Adrenal gland (tissue), 12 donors: ENCODE results near the gene EFNA2. TPM values are rescaled to one million over a fixed set of nuclear protein-coding genes. Genes with fewer than 3 reads are reported as not detected.

Experiments used
- DNase-seq, 7 donors: peaks; one replicate each; pipeline ENCODE4 v3.0.0-alpha.2; 2019 to 2020
- H3K27ac ChIP-seq, 5 donors: fragments of 200-600 bp; sonication (generic) in 4 of 5; 1 replicate in 3 of 5; 2 replicates in 2 of 5; pipeline versions ENCODE4 v1.5.1 to v1.8.0; 2016 to 2020; ENCODE audit warnings: mild to moderate bottlenecking in 1 of 5
- H3K27me3 ChIP-seq: fragments of 200-600 bp; 2 replicates; pipeline ENCODE4 v1.8.0; 2021
- H3K36me3 ChIP-seq, 2 donors: fragments of 200-600 bp; replicated peaks in 1 of 2; 1 replicate in 1 of 2; 2 replicates in 1 of 2; pipeline versions ENCODE4 v1.5.1 to v1.8.0; 2018 to 2022
- H3K4me1 ChIP-seq, 2 donors: fragments of 200-600 bp; replicated peaks in 1 of 2; 1 replicate in 1 of 2; 2 replicates in 1 of 2; pipeline versions ENCODE4 v1.5.1 to v1.8.0; 2018 to 2021
- H3K4me3 ChIP-seq, 4 donors: fragments of 200-600 bp; sonication (generic) in 3 of 4; one replicate each; pipeline ENCODE4 v1.5.1; 2016 to 2018
- H3K9me3 ChIP-seq, 3 donors: fragments of 200-600 bp; sonication (generic) in 1 of 3; replicated peaks in 1 of 3; 1 replicate in 2 of 3; 2 replicates in 1 of 3; pipeline versions ENCODE4 v1.5.1 to v1.8.0; 2016 to 2021
- POLR2A ChIP-seq, 2 donors: fragments of 450-650 bp; IDR thresholded peaks; one replicate each; pipeline ENCODE4 v1.6.1; 2017; ENCODE audit warnings: antibody characterized with exemption in 2 of 2, mild to moderate bottlenecking in 2 of 2, moderate library complexity in 1 of 2
- WGBS, 4 donors: extraction: QIAGEN DNeasy Blood & Tissue Kit in 2 of 4; methylation state at CpG; one replicate each; pipeline versions ENCODE4 v1.1.5 to v1.1.7; 2013 to 2017; 5-methylcytosine and 5-hydroxymethylcytosine counted together
- intact Hi-C, 2 donors: fragments of 100-400 bp; cut with DNase I; formaldehyde crosslinking; loops; one replicate each; pipeline versions ENCODE4 v1.14.1 to v1.15.0; 2022 to 2023
- polyA plus RNA-seq, 3 donors: library from polyadenylated mRNA; stranded (reverse); fragments of 200-250 nt in 2 of 3; fragments of 350-450 nt in 1 of 3; fragmentation: Illumina TruSeq in 1 of 3; extraction: RNeasy Lipid Tissue Mini Kit (QIAGEN cat#74804) in 1 of 3; gene quantifications; one replicate each; pipeline ENCODE4 v1.2.3, GENCODE V29; 2013 to 2014
- total RNA-seq, 9 donors: library from RNA; depleted of rRNA in 4 of 9; stranded (reverse); fragments of >200 nt in 4 of 9; fragments of 120-200 nt in 1 of 9; fragmentation: NEBNext Ultra II Directional in 1 of 9; extraction: Animal tissue kit (Norgen Biotek cat#: 25700) in 1 of 9; gene quantifications; one replicate each; pipeline versions ENCODE4 v1.1.0 to v1.2.4, GENCODE V29; 2013 to 2023
- TF ChIP-seq, protein P1 (sequence below), 6 experiments: fragments of 450-650 bp in 4 of 6; fragments of 200-600 bp in 2 of 6; sonication (generic) in 1 of 6; IDR thresholded peaks; 1 replicate in 5 of 6; 2 replicates in 1 of 6; pipeline versions ENCODE4 v1.5.1 to v1.8.0; 2016 to 2021; ENCODE audit warnings: antibody characterized with exemption in 6 of 6, mild to moderate bottlenecking in 2 of 6, moderate library complexity in 1 of 6
- donor health status: healthy with polysubstance abuse.
- donor health status: Bipolar disorder and iron deficiency.
- donor health status: DM: yes; HTN: yes; CAD: no.
- donor health status: DM: no; HTN: no; CAD: no.
- donor health status: DM: no; HTN: no; CAD: no.
- donor health status: DM: yes; HTN: yes; CAD: no.

EFNA2 gene
- total and polyA plus RNA-seq, 12 donors = 0.11 TPM; not detected in 11

- TF ChIP-seq, protein P1, sequence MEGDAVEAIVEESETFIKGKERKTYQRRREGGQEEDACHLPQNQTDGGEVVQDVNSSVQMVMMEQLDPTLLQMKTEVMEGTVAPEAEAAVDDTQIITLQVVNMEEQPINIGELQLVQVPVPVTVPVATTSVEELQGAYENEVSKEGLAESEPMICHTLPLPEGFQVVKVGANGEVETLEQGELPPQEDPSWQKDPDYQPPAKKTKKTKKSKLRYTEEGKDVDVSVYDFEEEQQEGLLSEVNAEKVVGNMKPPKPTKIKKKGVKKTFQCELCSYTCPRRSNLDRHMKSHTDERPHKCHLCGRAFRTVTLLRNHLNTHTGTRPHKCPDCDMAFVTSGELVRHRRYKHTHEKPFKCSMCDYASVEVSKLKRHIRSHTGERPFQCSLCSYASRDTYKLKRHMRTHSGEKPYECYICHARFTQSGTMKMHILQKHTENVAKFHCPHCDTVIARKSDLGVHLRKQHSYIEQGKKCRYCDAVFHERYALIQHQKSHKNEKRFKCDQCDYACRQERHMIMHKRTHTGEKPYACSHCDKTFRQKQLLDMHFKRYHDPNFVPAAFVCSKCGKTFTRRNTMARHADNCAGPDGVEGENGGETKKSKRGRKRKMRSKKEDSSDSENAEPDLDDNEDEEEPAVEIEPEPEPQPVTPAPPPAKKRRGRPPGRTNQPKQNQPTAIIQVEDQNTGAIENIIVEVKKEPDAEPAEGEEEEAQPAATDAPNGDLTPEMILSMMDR (IDR thresholded peaks at IDR 0.05) = no peak
- TF ChIP-seq POLR2A (IDR thresholded peaks at IDR 0.05) = peak in 1 of 2 donors; percentile 45
- peak in 3 of 7 donors; percentile 45 to 67 (median 50) for DNase-seq
Observed at GRCh38 chr19:1237754-1238368, 47.8 kb upstream of the EFNA2 start, which contains the start of gene CBARP. Gene CBARP, minus strand, starts transcription at chr19:1238005. Its CDS starts 1,905 bp downstream, at chr19:1236100.

DNA sequence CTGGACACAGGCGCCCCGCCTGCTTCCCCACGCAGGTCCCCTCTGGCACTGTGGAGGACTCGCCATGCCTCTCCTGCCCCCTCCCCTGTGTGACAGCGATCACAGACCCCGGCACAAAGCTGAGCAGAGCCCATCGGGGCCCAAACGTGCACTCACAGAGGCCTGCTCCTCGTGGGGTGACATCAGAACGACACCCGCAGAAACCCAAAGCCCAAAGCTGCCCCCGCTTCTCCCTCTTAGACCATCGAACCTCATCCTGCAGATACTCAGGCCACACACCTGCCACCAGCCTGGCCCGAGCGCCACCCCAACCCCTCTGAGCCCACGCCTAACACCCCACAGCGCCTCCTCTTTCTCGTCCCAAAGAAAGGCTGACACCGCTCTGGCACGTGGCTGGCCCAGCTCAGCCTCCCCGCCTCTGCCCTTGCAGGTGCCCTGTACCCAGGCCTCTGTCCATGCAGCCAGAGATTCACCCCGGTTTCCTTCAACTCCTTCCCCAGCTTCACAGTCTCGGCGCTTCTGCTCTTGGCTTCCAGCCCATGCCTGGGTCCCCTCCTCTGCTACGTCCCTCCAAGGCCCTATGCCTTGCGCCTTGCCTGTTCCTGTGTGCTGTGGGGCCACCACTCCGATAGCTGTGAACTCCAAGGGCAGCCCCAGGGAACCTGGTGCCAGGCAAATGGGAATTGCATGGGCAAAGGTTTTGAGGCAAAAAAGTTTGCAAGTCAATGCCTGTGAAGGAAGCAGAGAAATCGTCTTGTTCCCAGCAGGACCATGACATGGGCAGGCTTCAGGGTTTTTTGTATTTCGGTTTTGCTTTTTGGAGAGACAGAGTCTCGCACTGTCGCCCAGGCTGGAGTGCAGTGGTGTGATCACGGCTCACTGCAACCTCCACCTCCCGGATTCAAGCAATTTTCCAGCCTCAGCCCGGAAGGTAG, 47.0 kb upstream of the EFNA2 start:
- H3K4me1 ChIP-seq = peaks cover 36 to 43% of the 10 kb centered on the region in 2 donors
- peak overlapping the region in 4 of 5 donors; percentile 36 to 99 (median 50) for H3K27ac ChIP-seq
- H3K36me3 ChIP-seq = no peaks in the 10 kb centered on the region
- H3K27me3 ChIP-seq = no peaks in the 10 kb centered on the region
- H3K4me3 ChIP-seq = peak overlapping the region in 1 of 4 donors; percentile 69
- WGBS, 4 donors = 58 to 73% (median 60%) methylated on average over 23 to 34 of the region's 34 CpGs
- intact Hi-C loops = no loop called here
- DNase-seq = peak in 2 of 7 donors; percentile 28 to 43
- H3K9me3 ChIP-seq = no peaks in the 10 kb centered on the region
- no peak for TF ChIP-seq POLR2A (IDR thresholded peaks at IDR 0.05)

More at GRCh38 chr19:1237754-1238368, 47.8 kb upstream of the EFNA2 start, which contains the start of gene CBARP:
- Histone ChIP-seq H3K4me1 (peaks cover 36 to 43% of the 10 kb centered on the region in 2 donors), H3K4me3 (peak within 1 kb of the TSS in 3 of 4 donors; percentile 25 to 69 (median 26)), H3K9me3 (no peaks in the 10 kb centered on the region), H3K27me3 (no peaks in the 10 kb centered on the region), H3K36me3 (no peaks in the 10 kb centered on the region), H3K27ac (peak within 1 kb of the TSS in 4 of 5 donors; percentile 36 to 99 (median 50))
- intact Hi-C loops = no loop called here
- 1% methylated on average over 25 to 85 of the region's 87 CpGs; no CpG with 5 or more reads in 2 of the 4 donors for WGBS, 4 donors

- H3K27ac ChIP-seq = peak overlapping the region in 4 of 5 donors; percentile 75 to 99 (median 93)
- intact Hi-C loops = no loop called here
- TF ChIP-seq POLR2A (IDR thresholded peaks at IDR 0.05) = no peak
- no peak overlapping the region for H3K4me3 ChIP-seq
- no peaks in the 10 kb centered on the region for H3K9me3 ChIP-seq
- WGBS, 4 donors = 76 to 85% (median 84%) methylated on average over 3 to 11 of the region's 11 CpGs
- H3K4me1 ChIP-seq = peaks cover 43 to 46% of the 10 kb centered on the region in 2 donors
- H3K27me3 ChIP-seq = no peaks in the 10 kb centered on the region
- no peaks in the 10 kb centered on the region for H3K36me3 ChIP-seq
- DNase-seq = no peak
Observed at GRCh38 chr19:1239420-1239795, 46.3 kb upstream of the EFNA2 start.

DNA sequence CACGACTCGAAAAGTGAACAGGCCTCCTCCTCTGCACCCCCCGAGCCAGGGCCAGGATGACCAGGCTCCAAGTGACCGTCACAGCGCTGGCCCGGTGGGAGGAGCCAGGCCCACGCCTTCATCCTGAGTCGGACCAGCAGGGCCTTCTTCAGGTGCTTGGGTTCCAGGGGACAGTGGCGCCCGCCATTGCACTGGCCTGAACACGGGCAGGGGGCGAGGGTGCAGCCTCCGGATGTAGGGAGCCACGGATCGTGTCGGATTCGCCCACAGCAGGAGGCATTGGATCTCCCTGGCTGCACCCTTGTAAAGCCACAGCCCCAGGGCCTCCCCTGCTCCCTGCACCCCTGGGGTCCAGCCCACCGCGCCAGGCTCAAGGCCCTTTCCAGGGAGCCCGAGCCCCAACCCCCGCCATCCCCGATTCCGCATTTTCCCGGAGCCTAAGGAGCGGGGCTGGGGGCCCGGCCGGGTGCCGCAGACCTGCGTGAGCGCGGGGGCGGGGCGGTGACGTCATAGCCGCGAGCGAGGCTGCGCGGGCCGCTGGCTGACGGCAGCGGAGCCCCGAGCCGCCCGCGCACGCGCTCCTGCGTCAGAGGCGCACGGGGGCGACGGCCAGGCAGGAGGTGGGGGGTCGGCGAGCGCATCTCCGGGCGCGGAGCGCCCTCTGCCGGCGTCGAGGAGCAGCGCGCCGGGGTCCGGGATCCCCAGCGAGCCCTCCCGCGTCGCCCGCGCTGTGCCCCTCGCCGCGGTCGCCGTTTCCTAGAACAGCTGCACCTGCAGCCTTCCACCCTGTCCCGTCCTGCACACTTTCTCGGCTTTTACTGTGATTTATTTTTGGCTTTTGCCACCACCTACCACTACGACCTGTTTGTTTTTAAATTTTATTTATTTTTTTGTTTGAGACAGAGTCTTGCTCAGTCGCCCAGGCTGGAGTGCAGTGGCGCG, 45.6 kb upstream of the EFNA2 start:
- Histone ChIP-seq H3K9me3 (no peaks in the 10 kb centered on the region), H3K36me3 (no peaks in the 10 kb centered on the region), H3K4me1 (peaks cover 49 to 53% of the 10 kb centered on the region in 2 donors), H3K27me3 (no peaks in the 10 kb centered on the region), H3K27ac (peak overlapping the region in 4 of 5 donors; percentile 75 to 99 (median 93)), H3K4me3 (peak overlapping the region in 1 of 4 donors; percentile 41)
- TF ChIP-seq, protein P1 (IDR thresholded peaks at IDR 0.05) = peak; percentile 33 to 99 (median 74)
- no peak for TF ChIP-seq POLR2A (IDR thresholded peaks at IDR 0.05)
- WGBS, 4 donors = 0 to 22% (median 12%) methylated on average over 30 to 84 of the region's 84 CpGs
- intact Hi-C loops = no loop called here
- peak; percentile 83 to 94 (median 89) for DNase-seq
